GM18951 (cell line): Measurements from ENCODE around the gene TARBP1.
"Not testable (repeated sequence)": the region's sequence is repeated elsewhere in the genome, so short reads cannot be mapped to it uniquely, and the experiment has no call there.

Experiments
- POLR2A ChIP-seq: IDR thresholded peaks from 4 replicates; pipeline ENCODE4 v1.6.1; 2011; ENCODE audit warnings: mild to moderate bottlenecking; ENCODE audit not compliant: insufficient read length, insufficient read depth; ENCODE audit errors: extremely low read depth
- in situ Hi-C: fragments of 300-500 bp; cut with MboI; formaldehyde crosslinking; loops from one replicate; pipeline ENCODE4 v1.12.0; 2022; ENCODE audit warnings: low sequenced_read_pairs, mixed read lengths, inconsistent platforms; ENCODE audit not compliant: unreplicated experiment

TARBP1 gene, protein sequence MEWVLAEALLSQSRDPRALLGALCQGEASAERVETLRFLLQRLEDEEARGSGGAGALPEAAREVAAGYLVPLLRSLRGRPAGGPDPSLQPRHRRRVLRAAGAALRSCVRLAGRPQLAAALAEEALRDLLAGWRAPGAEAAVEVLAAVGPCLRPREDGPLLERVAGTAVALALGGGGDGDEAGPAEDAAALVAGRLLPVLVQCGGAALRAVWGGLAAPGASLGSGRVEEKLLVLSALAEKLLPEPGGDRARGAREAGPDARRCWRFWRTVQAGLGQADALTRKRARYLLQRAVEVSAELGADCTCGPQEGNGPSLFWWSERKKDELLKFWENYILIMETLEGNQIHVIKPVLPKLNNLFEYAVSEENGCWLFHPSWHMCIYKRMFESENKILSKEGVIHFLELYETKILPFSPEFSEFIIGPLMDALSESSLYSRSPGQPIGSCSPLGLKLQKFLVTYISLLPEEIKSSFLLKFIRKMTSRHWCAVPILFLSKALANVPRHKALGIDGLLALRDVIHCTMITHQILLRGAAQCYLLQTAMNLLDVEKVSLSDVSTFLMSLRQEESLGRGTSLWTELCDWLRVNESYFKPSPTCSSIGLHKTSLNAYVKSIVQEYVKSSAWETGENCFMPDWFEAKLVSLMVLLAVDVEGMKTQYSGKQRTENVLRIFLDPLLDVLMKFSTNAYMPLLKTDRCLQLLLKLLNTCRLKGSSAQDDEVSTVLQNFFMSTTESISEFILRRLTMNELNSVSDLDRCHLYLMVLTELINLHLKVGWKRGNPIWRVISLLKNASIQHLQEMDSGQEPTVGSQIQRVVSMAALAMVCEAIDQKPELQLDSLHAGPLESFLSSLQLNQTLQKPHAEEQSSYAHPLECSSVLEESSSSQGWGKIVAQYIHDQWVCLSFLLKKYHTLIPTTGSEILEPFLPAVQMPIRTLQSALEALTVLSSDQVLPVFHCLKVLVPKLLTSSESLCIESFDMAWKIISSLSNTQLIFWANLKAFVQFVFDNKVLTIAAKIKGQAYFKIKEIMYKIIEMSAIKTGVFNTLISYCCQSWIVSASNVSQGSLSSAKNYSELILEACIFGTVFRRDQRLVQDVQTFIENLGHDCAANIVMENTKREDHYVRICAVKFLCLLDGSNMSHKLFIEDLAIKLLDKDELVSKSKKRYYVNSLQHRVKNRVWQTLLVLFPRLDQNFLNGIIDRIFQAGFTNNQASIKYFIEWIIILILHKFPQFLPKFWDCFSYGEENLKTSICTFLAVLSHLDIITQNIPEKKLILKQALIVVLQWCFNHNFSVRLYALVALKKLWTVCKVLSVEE (N-terminal part only)

DNA sequence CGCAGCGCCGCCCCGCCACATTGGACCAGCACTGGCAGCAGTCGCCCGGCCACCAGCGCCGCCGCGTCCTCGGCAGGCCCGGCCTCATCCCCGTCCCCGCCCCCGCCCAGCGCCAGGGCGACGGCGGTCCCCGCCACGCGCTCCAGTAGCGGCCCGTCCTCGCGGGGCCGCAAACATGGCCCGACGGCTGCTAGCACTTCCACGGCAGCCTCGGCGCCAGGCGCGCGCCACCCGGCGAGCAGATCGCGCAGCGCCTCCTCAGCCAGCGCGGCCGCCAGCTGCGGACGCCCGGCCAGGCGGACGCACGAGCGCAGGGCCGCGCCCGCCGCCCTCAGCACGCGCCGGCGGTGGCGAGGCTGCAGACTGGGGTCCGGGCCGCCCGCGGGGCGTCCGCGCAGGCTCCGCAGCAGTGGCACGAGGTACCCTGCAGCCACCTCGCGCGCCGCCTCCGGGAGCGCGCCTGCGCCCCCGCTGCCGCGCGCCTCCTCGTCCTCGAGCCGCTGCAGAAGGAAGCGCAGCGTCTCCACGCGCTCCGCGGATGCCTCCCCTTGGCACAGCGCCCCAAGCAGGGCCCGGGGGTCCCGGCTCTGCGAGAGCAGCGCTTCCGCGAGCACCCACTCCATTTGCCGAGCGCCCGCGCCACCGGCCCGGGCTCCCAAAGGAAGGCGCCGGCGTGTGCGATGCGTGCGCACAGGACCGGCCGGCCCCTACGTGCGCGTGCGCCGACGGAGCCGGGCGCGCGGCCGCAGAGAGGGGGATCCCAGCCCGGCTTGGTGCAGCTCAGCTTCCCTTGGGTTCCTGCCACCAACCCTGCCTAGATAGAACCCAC is at the start of gene TARBP1:
Gene TARBP1 (minus strand): TSS at position 699 of the 829 bp plus-strand sequence. CDS start 76 bp downstream, at position 623.
- TF ChIP-seq POLR2A: peak; percentile 87
- in situ Hi-C loops: loop anchor here (10.0 to 25.0 kb wide), 4 partner anchors 94 to 934 kb away; no protein-coding TSS in a partner anchor

DNA sequence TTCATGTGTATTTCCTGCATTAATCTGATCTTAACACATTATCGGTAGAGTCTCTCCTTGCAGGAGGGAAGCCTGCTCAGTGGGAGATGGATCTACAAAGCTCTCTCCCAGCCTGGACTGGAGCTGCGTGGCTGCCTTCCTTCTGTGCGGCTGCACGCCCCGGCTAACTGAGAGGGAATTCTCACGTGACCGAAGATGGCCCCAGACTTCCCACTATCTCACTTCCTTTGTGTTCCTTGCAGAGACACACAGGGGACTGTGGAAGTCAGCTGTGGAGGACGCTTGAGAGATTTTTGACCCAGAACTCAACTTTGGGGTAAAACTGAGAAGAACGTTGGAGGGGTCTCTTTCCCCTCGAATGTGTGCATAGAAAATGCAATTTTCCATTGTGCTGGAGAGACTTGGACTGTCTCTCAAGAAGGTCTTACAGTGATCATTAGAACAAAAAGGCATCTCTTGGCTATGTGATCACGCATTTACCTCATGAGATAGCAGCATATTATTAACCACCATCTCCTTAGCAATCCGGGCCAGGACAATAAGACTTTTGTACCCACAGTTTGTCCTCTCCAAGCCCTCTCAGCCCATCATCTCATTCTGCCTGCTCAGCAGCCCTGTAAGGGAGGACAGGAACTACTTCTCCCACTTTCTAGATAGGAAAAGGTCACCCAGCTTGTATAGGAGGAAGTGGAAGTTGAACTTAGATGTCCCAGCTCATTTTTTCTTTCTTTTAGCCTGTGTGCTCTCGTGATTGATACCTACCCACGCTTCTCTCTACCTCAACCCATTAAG is 49.3 kb upstream of the TARBP1 start:
- in situ Hi-C loops: no loop called here
- no peak for TF ChIP-seq POLR2A

DNA sequence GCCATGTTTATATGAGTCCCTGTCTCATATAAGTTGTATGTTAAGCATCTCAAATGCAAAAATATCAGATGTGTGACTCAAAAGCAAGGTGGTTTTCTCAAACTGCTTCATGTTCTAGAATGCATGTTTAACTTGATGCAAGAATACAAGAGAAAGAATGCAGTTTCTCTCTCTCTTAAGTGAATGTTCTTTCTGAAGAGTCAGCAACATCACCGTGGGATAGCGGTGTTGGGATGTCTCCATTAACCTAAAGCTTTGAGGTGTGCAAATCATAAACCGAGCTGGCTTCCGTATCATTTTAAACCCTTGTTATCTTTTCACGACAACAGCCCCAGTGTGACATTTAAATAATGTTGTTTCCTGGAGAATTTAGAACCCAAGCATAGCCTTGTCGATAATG is 48.4 kb upstream of the TARBP1 start:
- TF ChIP-seq POLR2A: no peak
- in situ Hi-C loops: no loop called here

DNA sequence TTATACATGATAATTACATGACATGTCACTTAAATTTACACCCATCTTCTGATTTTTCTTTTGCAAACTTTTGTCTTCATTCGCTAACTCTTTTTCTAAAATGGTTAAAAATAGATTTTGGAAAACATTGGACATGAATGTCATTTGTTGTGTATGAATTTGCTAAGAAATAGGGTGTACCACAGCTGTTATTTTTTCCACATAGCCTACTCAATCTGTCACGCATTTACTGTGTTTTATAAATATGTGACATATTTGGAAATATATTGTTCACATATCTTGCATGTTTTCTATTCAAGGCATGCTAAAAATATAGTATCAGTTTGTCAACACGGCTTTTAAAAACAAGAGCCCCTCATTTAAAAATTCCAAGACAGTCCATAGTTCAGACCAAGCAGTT is 47.9 kb upstream of the TARBP1 start:
- TF ChIP-seq POLR2A: no peak

DNA sequence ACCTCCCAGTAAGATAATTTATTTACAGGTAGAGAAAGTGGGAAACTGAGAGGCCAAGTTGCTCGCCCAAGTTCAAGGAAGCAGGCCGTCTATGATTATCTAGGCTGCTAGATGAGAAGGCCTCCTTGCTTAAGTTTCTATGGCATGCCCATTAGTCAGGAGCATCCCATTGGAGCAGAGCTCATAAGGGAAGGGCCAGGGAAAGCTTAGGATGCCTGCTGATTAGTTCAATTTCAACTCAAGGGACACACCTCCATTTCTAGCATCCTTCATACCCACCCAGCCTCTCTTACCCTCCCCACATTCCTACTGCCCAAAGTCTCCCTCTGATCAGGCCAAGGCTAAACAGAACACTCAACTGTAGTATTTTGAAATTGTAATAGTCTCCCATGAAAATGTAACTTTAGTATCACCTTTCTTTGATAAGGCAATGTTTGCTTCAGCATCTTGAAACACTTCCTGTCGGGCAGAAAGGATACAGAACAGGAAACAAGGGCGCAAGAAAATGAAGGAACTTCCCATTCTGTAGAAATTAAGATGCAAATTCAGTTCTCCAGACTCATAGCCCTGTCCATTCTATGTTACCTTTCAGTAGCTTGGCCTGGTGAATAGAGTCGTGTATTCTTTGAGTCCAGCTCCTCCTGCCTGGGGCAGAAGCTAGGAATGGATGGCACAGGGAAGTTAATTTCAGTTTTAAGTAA is 46.3 kb upstream of the TARBP1 start:
- in situ Hi-C loops: no loop called here
- TF ChIP-seq POLR2A: no peak

More for the DNA sequence above, 47.9 kb upstream of the TARBP1 start:
- in situ Hi-C loops: no loop called here

DNA sequence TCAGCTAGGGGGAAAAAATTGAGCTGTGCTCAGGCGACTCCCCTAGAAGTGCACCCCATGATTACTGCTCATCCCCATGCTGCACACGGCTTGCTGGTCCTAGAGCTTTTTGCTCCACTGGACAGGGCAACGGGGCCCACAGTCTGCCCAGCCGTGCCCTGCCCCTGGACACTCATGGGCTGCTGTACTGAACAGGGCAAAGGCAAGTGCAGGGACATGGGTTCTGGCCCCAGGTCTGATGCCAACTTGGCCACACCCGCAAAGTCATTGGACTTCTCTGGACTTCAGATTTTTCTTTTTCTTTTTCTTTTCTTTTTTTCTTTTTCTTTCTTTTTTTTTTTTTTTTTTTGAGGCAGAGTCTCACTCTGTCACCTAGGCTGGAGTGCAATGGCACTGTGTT is 42.9 kb upstream of the TARBP1 start:
- in situ Hi-C loops: no loop called here
- TF ChIP-seq POLR2A: no peak

DNA sequence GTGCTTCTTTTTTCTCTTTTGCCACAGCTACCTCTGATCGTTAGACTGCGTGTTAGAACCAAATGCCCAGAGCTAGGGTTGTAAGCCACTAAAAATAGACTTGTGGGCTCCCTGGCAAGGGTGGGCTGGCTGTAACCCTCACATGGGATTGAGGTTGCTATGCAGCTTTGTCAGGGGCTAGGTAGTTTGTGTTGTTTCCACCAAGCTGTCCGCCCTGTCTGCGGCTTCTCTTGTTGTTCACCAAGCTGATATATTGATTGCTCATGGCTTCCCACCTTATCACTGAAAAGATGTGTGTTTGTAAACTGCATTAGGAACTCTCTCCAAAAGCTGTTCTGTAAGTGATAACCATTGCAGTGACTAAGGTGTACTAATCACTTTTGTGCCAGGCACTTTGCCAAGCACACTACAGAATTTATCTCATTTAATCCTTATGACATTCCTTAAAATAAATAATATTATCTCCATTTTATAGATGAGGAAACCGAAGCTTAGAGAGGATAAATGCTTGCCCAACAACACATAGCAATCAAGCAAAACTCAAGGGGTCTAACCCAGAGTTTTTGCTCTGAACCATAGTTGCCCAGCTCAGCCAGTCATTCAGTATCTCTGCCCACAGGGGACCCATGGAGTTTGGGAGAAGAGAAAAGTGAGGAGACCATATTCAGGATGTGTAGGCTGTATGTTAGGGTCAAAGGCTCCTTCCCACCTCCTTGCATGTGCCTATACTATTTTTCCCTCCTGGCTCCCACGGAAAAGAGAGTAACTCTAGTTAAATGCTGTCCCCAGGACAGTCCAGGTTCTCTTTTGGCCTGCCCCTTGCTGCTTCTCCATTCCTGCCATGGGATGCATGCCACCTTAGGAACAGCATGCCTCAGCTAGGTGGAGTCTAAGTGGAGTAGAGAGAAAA is 42.2 kb upstream of the TARBP1 start:
- in situ Hi-C loops: no loop called here
- TF ChIP-seq POLR2A: no peak

DNA sequence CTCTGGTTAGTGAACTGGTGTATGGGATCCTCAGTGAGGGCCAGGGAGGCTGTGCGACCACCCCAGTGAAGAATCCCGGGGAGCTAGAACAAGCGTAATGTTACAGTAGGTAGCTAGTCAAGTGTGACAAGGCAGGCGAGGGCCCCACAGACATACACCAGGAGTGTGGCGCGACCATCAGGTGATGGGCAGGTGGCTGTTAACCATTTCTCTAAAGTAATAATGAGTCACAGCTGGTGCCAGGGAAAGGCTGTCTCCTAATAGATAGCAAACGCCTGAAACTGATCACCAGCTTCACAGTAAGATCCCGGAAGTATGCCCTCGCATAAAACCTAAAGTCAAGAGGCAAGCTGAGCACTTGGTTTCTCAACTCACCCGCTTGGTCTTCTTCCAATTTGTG is 40.5 kb upstream of the TARBP1 start:
- in situ Hi-C loops: no loop called here
- no peak for TF ChIP-seq POLR2A

DNA sequence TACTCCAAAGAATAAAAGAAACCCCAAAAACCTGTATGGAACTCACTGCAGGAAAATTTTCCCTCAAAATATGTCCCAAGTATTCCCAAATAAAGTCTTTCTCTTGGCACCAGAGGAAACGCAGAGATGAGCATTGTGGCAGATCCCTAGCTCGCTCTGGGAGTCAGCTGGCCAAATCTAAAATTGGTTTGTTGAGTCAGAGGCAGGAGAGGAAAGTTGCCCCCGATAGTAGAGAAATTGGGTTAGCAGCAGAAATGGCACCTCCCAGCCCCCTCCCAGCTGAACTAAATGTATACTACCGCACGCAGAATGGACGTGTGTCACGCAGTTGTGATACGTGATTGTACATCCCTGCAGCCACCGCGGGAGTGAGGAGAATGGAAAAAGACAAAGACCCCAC is 39.9 kb upstream of the TARBP1 start:
- in situ Hi-C loops: no loop called here
- TF ChIP-seq POLR2A: no peak

DNA sequence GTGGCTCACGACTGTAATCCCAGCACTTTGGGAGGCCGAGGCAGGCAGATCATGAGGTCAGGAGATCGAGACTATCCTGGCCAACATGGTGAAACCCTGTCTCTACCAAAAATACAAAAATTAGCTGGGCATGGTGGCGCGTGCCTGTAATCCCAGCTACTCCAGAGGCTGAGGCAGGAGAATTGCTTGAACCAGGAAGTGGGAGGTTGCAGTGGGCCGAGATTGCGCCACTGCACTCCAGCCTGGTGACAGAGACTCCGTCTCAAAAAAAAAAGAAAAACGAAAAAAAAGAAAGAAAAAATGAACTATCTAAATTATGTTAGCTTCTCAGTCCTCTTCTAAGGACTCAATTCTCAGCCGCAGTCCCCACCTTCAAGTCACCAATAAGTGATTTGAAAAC is 39.1 kb upstream of the TARBP1 start:
- in situ Hi-C loops: not testable (repeated sequence)
